HG03025 (cell line): ENCODE measurements around the gene TMA7B.
"Not testable (repeated sequence)": the region's sequence is repeated elsewhere in the genome, so short reads cannot be mapped to it uniquely, and the experiment has no call there.

ENCODE experiments used
- ATAC-seq: cut with Tn5 transposase; IDR thresholded peaks from one replicate; pipeline ENCODE4 v1.9.1; 2021; ENCODE audit warnings: mild to moderate bottlenecking, moderate library complexity; ENCODE audit not compliant: unreplicated experiment, low FRiP score

The TMA7B gene

DNA sequence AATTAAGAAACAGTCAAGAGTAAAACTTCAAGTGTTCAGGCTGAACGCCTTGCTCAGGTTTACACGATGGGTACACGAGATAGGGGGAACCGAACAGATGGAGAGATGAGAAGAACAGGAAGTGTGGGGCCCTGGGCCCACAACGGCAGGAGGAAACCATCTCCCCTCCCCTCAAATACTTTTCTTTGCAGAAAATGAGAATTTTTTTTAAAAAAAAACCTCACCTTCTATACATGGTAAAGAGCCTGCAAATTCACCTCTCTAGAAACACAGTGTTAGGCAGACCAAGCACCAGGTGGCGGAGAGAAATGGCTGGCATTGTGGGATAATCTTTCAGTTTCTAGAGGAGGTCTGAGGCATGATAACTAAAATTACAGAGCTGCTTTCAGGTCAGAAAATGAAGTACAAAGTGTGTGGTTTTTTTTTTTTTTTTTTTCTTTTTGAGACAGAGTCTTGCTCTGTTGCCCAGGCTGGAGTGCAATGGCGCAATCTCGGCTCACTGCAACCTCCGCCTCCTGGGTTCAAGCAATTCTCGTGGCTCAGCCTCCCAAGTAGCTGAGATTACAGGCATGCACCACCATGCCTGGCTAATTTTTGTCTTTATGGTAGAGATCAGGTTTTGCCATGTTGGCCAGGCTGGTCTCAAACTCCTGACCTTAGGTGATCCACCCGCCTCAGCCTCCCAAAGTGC is 8.4 kb upstream of the TMA7B start:
- ATAC-seq, result not testable (repeated sequence)

DNA sequence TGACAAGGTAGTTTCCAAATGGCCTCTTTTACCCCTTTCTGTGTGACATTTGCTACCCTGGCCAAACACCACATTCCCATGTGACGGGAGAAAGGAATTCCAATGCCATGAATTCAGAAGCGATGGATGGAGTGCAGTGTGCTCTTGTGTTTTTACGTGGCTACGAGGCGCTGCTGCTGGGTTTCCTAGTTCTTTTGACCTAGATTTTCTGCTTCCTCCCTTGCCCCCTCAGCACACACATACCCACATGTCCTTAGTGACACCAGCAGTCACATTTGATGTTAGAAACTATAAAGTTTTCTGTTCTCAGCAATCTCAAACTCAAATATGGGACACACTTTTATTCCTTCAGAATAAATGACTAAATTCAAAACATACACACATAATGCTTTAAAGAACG is 7.8 kb upstream of the TMA7B start:
- ATAC-seq, result no peak

DNA sequence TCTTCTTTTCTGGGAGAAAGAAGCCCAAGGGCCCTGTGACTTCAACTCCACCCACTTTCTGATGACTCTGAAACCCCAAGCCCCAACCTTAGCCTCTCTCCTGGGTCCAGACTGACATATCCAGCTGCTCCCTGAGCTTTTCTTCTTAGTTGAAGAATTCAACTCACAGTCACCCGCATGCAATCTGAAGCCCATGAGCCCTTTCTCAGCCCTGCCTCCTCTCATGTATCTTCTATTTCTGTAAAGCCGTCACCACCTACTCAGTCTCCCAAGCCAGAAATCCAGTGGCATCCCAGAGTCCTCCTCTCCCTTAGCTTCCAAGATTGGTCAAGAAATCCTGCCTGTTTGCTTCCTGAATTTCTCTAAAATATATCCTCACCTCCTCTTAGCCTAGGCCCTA is 7.1 kb upstream of the TMA7B start:
- ATAC-seq, result no peak

DNA sequence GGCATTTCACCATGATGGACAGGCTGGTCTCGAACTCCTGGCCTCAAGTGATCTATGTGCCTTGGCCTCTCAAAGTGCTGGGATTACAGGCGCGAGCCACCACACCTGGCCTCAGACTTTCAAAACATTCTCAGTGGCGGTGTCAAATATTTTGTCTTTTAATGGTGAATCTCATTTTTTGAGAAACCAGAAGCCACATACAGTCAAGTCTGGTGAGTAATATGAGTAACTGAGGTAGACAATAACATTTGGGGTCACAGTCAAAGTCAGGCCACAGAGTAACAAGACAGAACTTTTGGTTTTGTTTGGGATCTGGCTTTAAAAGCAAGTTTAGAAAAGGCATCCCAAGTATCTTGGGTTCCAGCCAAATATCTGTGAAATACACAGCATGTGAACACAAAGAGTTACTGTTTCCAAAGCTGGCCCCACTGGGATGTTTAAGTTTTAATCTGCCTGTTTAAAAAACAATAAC is 5.6 kb upstream of the TMA7B start:
- ATAC-seq, result no peak

DNA sequence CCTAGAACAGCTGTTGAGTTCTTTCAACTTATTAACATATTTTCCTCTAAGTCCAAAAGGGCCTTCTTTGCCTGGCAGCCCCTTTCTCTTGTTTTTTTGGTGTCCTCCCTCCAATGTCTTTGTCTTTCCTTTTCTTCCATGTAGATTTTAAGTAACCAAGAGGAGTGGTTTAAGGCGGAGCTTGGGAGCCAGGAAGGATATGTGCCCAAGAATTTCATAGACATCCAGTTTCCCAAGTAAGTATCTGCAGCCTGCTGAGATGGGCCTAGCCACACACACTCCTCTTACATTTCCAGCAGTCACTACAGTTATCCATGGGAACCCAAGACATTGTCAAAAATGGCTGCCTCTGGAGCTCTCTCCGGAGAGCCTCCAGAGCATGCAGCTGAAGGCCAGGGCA is 4.5 kb upstream of the TMA7B start:
- ATAC-seq, result no peak

DNA sequence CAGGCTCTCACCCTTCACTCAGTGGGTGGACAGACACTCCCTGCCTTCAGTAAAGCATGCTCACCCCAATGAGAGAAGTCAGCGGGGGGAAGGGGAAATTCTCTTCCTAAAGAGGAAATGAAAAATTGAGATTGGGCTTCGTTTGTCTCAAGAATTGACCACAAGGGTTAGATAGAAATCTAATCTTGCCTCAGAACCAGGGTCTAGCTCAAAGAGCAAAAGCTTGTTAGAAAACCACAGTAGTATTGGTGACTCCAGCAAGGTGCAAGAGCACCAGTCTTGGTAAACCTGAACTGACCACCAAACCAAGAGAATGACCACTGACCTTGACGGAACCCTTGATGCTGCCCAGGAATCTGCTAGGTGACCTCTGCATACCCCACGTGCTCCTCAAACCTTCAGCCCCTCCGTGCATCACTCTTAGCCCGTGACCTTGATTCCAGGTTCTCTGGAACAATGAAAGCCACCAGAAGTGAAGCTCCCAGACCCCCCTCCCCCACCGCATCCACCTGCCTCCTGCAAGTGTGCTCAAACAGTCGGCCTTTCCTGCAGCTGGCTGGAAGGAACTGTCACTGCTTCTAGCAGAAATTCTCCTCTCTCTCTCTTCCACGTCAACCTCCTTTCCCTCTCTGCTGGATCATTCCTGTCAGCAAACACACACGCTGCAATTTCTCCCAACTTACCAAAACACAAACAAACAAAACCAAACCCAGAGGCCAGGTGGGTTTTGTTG is 3.1 kb upstream of the TMA7B start:
- no peak for ATAC-seq

DNA sequence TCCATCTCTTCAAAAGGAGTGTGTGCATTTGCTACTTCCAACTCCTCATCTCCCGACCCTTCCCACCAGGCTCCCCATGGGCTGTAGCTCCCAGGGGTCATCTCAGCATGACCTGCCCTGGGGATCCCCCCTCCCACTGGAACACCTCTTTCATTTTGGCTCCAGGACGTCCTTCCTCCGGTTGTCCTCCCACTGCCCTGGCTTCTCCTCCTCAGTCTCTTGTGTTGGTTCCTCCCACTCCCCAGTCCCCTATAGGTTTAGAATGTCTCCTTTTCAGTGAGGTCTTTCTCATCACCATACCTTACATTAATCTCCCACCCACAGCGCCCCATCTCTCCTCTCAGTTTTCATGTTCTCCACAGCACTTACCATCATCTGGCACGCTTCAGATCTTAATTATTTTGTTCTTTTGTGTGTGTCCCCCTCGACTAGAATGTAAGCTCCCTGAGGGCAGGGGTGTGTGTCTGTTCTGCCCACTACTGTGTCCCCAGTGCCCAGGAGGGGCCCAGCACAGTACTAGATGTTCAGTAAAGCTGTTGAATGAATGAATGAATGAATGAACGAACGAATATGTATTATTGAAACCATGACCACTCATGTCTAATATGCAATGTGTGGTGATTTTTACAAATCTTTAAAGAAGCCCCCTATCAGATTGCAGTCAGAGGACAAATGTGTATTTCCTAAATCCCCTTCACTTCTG is 2.0 kb upstream of the TMA7B start:
- no peak for ATAC-seq

DNA sequence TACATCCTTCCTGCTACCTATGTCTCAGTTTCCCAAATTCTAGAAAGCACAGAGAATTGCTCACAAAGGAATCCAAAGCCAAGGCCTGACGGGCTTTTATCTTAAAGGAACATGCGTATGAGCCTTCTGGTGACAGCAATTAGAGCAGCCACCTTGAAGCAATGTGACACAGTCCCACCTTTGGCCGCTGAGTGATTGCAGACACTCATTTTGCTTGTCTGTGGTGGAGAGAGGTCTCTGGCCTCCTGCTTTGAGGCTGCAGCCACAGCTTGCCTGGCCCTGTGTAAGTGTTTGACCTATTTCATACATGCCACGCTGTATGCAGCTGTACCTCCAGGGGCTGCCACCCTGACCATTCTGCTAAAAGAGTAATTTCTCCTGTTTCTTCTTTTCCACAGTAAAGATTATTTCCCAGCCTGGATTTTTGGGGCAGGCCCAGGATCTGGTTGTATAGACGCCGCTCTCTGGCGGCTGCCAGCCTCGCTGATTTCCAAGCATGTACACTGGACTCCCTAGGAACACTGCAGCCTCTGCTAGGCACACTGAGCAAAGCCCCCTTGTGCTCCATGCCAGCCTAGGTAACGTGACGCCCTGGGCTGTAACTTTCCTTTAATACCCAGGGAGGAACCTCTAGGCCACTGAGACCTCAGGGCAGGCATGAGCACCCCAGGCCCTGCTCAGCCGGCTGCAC is 1.1 kb upstream of the TMA7B start:
- no peak for ATAC-seq

DNA sequence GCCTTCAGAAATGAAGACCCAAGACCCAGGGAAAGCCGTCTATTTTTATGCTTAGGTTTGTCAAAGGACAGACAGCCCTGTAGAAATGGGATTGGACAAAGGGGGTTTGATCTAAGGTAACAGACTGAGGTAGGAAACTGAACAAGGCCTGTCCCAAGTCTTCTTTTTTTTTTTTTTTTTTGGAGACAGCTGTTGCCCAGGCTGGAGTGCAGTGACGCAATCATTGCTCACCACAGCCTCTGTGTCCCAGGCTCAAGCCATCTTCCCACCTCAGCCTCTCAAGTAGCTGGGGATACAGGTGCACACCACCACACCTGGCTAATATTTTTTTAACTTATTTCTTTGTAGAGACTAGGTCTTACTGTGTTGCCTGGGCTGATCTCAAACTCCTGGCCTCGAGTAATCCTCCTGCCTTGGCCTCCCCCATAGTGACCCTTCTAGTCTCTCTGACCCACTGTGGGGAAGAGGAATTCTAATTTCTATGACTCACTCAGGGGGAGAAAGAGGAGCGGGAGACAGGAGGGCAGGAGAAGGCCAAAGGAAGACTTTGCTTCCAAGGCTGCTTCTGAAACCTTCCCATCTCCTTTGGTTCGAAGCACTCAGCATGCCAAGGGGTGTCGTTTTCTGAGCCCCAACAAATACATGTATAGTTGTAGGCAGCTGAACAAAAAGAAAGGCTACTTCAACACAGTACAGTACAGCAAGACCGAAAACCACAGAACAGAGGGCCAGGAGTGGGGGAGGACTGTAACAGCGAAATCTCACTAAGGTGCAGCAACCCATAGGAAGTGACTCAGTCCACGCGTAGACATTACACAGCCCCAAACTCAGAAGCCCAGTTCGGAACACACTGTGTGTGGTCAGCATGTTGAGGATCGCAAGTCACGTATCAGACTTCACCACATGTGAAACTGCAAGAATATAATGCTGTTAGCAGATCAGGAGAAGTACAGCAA is 872 bp downstream of the TMA7B start:
- no peak for ATAC-seq

DNA sequence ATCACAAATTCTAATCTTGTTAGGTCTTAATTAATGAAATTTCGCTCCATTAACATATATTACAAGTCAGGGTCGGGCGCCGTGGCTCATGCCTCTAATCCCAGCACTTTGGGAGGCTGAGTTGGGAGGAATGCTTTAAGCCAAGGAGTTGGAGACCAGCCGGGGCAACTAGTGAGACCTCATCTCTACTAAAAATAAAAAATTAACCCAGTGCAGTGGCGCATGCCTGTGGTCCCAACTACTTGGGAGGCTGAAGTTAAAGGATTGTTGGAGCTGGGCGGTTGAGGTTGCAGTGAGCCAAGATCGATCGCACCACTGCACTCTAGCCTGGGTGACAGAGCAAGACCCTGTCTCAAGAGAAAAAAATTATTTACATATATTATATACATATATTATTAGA is 1.9 kb downstream of the TMA7B start:
- no peak for ATAC-seq

DNA sequence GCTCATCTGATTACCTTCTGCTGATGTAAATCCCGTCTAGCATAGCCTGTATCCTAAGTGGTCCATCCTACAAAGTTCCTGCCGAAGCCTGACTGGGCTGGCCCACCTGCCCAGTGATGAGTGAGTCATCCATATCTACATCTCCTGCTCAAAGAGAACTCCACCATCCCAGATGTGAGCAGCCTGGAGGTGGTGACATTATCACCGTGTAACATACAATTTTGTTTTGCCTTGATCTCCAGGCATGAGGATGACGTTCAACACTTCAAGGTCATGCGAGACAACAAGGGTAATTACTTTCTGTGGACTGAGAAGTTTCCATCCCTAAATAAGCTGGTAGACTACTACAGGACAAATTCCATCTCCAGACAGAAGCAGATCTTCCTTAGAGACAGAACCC is 5.6 kb downstream of the TMA7B start:
- ATAC-seq, result no peak

DNA sequence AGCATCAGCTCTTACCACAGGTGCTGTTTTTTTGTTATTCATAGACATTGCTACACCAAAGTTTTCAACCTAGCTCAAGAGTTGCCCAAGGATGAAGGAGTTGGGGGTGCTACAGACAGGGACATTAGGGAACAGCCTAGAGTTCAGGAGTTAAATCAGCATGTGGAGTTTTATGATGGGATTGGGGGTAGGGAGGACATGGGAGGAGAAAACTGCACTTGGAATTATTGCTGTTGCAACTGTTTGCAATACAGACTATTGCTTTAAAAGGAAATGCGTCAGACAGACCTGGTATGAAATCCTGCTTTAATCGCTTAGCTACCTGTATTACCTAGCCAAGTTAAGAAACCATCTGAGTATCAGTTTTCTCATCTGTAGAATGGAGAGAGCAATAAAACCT is 6.3 kb downstream of the TMA7B start:
- ATAC-seq, result no peak

DNA sequence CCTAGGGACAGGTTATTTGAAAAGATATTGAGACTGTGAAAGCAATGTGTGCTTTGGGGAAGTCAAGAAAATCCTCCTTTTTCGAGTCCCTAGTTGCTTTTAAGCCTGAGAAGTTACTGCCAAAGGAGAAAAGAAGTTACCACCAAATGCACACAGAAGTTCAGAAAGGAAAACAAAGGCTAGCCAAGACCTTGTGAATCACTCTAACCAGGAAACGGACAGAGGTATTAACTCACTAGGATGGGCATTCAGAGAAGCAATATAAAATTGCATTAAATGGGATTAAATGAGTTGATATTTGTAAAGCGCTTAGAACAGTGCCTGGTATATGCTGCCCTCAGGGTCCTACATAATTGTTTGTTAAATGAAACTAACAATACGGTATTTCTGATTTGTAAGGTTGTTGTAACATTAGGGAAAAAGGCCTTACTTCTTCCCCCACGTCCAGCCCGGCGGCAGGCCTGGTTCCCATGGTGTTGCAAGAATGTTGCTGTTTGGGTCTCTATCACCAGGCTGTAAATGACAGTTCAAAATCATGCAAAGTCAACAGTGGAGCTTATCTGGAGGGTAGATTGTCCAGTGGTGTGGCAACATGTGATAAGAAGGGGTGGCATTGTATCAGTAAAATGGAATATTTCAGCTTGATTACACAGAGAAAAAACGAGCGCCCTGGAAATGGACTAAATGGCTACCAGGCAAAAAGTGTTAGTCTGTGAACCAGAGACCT is 7.1 kb downstream of the TMA7B start:
- ATAC-seq, result no peak

DNA sequence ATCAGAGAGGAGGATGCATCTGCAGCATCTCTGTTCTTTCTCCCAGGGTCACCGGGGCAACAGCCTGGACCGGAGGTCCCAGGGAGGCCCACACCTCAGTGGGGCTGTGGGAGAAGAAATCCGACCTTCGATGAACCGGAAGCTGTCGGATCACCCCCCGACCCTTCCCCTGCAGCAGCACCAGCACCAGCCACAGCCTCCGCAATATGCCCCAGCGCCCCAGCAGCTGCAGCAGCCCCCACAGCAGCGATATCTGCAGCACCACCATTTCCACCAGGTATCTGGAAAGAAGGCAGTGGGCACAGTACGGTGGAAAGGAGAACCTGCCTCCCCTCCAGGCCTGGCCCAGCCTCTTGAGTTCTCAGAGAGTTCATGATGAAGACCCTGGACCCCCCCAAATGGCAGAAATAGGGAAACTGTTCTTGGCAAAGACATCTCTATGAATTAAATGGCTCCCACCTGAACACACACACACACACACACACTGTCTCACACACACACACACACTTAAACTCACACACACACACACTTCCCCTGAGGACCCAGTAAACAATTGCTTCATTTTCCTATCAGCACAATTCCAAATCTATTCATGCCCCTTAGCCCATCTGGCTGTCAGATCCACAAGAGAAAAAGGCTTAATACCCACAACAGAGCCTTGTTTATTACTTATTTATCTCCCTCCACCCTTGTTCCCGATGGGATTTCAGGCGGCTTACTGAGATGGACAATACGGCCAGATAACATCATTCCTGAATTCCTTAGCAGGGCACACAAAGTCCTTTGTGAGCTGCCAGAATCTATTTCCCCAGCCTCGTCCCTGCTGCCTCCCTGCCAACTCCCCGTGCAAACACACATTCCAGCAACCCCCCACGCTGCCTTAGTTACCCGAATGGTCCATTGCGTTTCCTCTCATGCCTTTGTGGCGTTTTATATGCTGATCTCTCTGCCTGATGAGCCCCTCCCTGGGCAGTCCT is 8.1 kb downstream of the TMA7B start:
- ATAC-seq, result no peak

DNA sequence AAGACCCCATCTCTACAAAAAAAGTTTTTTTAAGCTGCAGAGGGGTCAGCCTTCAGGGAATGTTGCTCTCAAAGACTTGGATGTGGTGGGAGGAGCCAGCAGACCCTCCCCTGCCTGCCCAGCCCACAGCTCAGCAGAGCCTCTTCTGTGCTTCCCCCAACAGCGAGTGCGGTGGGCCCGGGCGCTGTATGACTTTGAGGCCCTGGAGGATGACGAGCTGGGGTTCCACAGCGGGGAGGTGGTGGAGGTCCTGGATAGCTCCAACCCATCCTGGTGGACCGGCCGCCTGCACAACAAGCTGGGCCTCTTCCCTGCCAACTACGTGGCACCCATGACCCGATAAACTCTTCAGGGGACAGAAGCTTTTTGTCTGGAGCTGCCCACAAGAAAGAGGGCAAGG is 10.5 kb downstream of the TMA7B start:
- no peak for ATAC-seq

DNA sequence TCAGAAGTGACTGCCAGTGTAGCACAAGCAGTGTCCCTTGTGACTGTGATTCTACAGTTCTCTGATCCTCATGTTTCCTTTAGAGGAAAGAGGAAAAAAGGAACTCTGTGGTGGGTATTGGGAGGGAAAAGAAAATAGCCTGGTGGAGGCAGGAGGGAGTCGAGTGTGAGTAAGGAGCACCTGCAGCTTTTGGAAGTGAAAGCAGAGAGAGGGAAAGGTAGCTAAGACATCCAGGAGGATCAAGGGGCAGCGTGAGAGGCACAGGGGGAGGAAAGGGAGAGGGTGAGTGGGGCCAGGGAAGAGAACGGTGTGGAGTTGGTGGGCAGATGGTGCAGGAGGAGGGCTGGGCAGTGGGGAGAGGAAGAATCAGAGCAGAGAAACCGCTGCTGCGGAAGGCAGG is 12.4 kb downstream of the TMA7B start:
- no peak for ATAC-seq

DNA sequence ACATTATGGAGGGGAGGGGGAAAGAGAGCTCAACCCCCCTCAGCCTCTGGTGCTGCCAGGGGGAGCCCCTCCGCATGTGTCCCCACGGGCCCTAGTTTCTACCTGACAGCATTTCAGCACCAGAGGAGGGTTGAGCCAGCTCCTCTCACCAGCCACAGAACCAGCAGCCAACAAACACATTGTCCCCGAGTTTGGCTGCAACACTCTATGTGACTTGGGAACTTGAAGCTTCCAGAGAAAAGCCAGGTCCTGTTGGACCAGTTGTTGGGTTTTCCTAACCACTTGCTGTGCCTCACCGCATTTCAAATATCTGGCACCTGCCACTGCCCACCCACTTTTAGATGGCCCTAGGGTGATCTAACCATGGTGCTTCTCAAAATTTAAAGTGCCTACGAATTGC is 13.5 kb downstream of the TMA7B start:
- ATAC-seq, result no peak

DNA sequence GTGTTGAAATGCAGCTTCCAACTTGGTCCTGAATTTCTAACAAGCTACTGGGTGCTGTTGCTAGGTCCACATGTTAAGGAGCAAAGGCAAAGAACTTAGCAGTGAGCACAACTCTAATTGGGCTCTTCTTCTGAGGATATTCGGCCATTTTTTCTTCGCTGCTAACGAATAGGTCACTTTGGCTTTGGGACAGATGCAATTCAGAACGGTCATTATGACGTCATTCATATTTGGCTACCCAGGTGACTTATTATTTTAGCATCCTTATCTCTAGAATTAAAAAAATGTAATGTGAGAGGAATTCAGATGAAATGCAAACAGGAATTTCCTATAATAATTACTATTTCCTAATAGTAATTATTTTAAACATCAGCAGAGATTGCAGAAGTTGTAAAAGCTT is 13.9 kb downstream of the TMA7B start:
- ATAC-seq, result no peak
